H9 (cell line): ENCODE data around the gene MAPK12. TPM values are rescaled to one million over a fixed set of nuclear protein-coding genes. Genes with fewer than 3 reads are reported as not detected.

Source experiments
- DNase-seq: peaks from one replicate; pipeline ENCODE4 v3.0.0-alpha.2; 2017
- H2AFZ ChIP-seq: one replicate; pipeline ENCODE4 v1.6.1; 2013; ENCODE audit warnings: mild to moderate bottlenecking, low read length, control low read depth, moderate library complexity
- H2AK5ac ChIP-seq: 2 replicates; pipeline ENCODE4 v1.6.1; 2013; ENCODE audit warnings: low read length, control low read depth, mixed read lengths; ENCODE audit not compliant: insufficient read length
- H2BK120ac ChIP-seq: one replicate; pipeline ENCODE4 v1.6.1; 2013; ENCODE audit warnings: low read depth, mild to moderate bottlenecking, low read length, control low read depth, inconsistent platforms; ENCODE audit not compliant: poor library complexity, severe bottlenecking
- H2BK12ac ChIP-seq: 2 replicates; pipeline ENCODE4 v1.6.1; 2013; ENCODE audit warnings: low read length, control low read depth, mixed read lengths, low read depth; ENCODE audit not compliant: insufficient read length
- H2BK15ac ChIP-seq: 2 replicates; pipeline ENCODE4 v1.6.1; 2013; ENCODE audit warnings: low read depth, low read length, control low read depth
- H2BK20ac ChIP-seq: one replicate; pipeline ENCODE4 v1.6.1; 2013; ENCODE audit warnings: low read depth, mild to moderate bottlenecking, low read length, control low read depth, inconsistent platforms; ENCODE audit not compliant: poor library complexity, severe bottlenecking
- H2BK5ac ChIP-seq: 2 replicates; pipeline ENCODE4 v1.6.1; 2013; ENCODE audit warnings: low read length, control low read depth, mixed read lengths; ENCODE audit not compliant: insufficient read length
- H3K14ac ChIP-seq: 2 replicates; pipeline ENCODE4 v1.6.1; 2013; ENCODE audit warnings: low read length, control low read depth; ENCODE audit not compliant: insufficient read depth
- H3K18ac ChIP-seq: 2 replicates; pipeline ENCODE4 v1.6.1; 2013; ENCODE audit warnings: low read depth, mild to moderate bottlenecking, mixed read lengths, low read length, control low read depth; ENCODE audit not compliant: insufficient read length
- H3K23ac ChIP-seq: 2 replicates; pipeline ENCODE4 v1.6.1; 2013; ENCODE audit warnings: low read length, control low read depth, mixed read lengths, low read depth; ENCODE audit not compliant: insufficient read length
- H3K23me2 ChIP-seq: 2 replicates; pipeline ENCODE4 v1.6.1; 2013; ENCODE audit warnings: low read depth, mild to moderate bottlenecking, mixed read lengths, low read length, control low read depth; ENCODE audit not compliant: insufficient read length, poor library complexity, severe bottlenecking
- H3K27ac ChIP-seq: 2 replicates; pipeline ENCODE4 v1.5.1; 2013; ENCODE audit warnings: low read length, control low read depth, mixed read lengths, low read depth; ENCODE audit not compliant: insufficient read length
- H3K27me3 ChIP-seq: 2 replicates; pipeline ENCODE4 v1.6.1; 2013; ENCODE audit warnings: low read length, control low read depth, inconsistent platforms; ENCODE audit not compliant: insufficient read depth
- H3K4ac ChIP-seq: 2 replicates; pipeline ENCODE4 v1.6.1; 2013; ENCODE audit warnings: low read depth, mild to moderate bottlenecking, control low read depth, inconsistent platforms, low read length, moderate library complexity
- H3K4me1 ChIP-seq: 2 replicates; pipeline ENCODE4 v1.6.1; 2013; ENCODE audit warnings: low read length, control low read depth, inconsistent platforms; ENCODE audit not compliant: insufficient read depth
- H3K4me2 ChIP-seq: 2 replicates; pipeline ENCODE4 v1.6.1; 2013; ENCODE audit warnings: low read length, control low read depth, mixed read lengths; ENCODE audit not compliant: insufficient read length, insufficient read depth
- H3K56ac ChIP-seq: 2 replicates; pipeline ENCODE4 v1.6.1; 2013; ENCODE audit warnings: low read depth, mild to moderate bottlenecking, mixed read lengths, low read length, control low read depth; ENCODE audit not compliant: insufficient read length
- H3K79me1 ChIP-seq: 2 replicates; pipeline ENCODE4 v1.6.1; 2013; ENCODE audit warnings: low read depth, mild to moderate bottlenecking, moderate library complexity, low read length, control low read depth, inconsistent platforms; ENCODE audit not compliant: insufficient read depth, poor library complexity, severe bottlenecking
- H3K79me2 ChIP-seq: 2 replicates; pipeline ENCODE4 v1.6.1; 2013; ENCODE audit warnings: low read length, control low read depth, inconsistent platforms; ENCODE audit not compliant: insufficient read depth
- H3K9ac ChIP-seq: 2 replicates; pipeline ENCODE4 v1.6.1; 2013; ENCODE audit warnings: low read length, control low read depth, mixed read lengths; ENCODE audit not compliant: insufficient read length; ENCODE audit errors: extremely low read depth
- H3K9me3 ChIP-seq: one replicate; pipeline ENCODE4 v1.6.1; 2013; ENCODE audit warnings: low read depth, low read length, inconsistent platforms; ENCODE audit not compliant: control insufficient read depth
- H3T11ph ChIP-seq: one replicate; pipeline ENCODE4 v1.6.1; 2013; ENCODE audit warnings: mild to moderate bottlenecking, low read length, control low read depth, inconsistent platforms
- H4K20me1 ChIP-seq: one replicate; pipeline ENCODE4 v1.6.1; 2013; ENCODE audit not compliant: control insufficient read depth, insufficient read length, insufficient read depth
- H4K5ac ChIP-seq: 2 replicates; pipeline ENCODE4 v1.6.1; 2013; ENCODE audit warnings: low read depth, mild to moderate bottlenecking, mixed read lengths, low read length, control low read depth; ENCODE audit not compliant: insufficient read length
- H4K8ac ChIP-seq: replicated peaks from 2 replicates; pipeline ENCODE4 v1.6.1; 2013; ENCODE audit warnings: low read length, control low read depth, mixed read lengths, low read depth; ENCODE audit not compliant: insufficient read length
- H4K91ac ChIP-seq: 2 replicates; pipeline ENCODE4 v1.6.1; 2013; ENCODE audit warnings: low read depth, mild to moderate bottlenecking, moderate library complexity, mixed read lengths, low read length, control low read depth; ENCODE audit not compliant: insufficient read length
- H3K27ac Mint-ChIP-seq, 3 experiments: 2 replicates in 2 of 3; 3 replicates in 1 of 3; pipeline ENCODE4 v1.8.0; 2020 to 2021; ENCODE audit warnings: mixed read lengths in 3 of 3, mild to moderate bottlenecking in 1 of 3, moderate library complexity in 1 of 3
- H3K27me3 Mint-ChIP-seq: 2 replicates; pipeline ENCODE4 v1.8.0; 2021; ENCODE audit warnings: low read depth, mild to moderate bottlenecking, moderate library complexity, mixed read lengths
- H3K36me3 Mint-ChIP-seq, 3 experiments: 2 replicates in 2 of 3; 3 replicates in 1 of 3; pipeline ENCODE4 v1.8.0; 2020 to 2021; ENCODE audit warnings: low read depth in 3 of 3, mixed read lengths in 3 of 3; ENCODE audit not compliant: insufficient read depth in 1 of 3
- H3K4me1 Mint-ChIP-seq, 2 experiments: 2 replicates each; pipeline ENCODE4 v1.8.0; 2020; ENCODE audit warnings: mixed read lengths in 2 of 2
- H3K4me3 Mint-ChIP-seq, 2 experiments: 2 replicates in 1 of 2; 3 replicates in 1 of 2; pipeline ENCODE4 v1.8.0; 2020 to 2021; ENCODE audit warnings: mild to moderate bottlenecking in 2 of 2, mixed read lengths in 2 of 2, moderate library complexity in 1 of 2
- H3K9me3 Mint-ChIP-seq, 2 experiments: 2 replicates in 1 of 2; 3 replicates in 1 of 2; pipeline ENCODE4 v1.8.0; 2020; ENCODE audit warnings: mild to moderate bottlenecking in 2 of 2, mixed read lengths in 2 of 2, moderate library complexity in 1 of 2
- CTCF ChIP-seq: fragments of 200-600 bp; sonication (generic); conservative IDR thresholded peaks from 3 replicates; pipeline ENCODE4 v1.8.0; 2021; ENCODE audit warnings: antibody characterized with exemption, mild to moderate bottlenecking
- WGBS: extraction: QIAGEN DNeasy Blood & Tissue Kit; methylation state at CpG from one replicate; pipeline ENCODE4 v1.1.7; 2013; ENCODE audit warnings: missing lambda C conversion rate, low lambda C conversion rate, mixed read lengths; ENCODE audit not compliant: insufficient read length; ENCODE audit errors: extremely low coverage; 5-methylcytosine and 5-hydroxymethylcytosine counted together
- total RNA-seq: library from RNA; stranded (reverse); gene quantifications from 2 replicates; pipeline ENCODE4 v1.2.1, GENCODE V29; 2021

MAPK12 gene
- total RNA-seq, 1 experiment from 2014 or later, result 31.3 TPM

GRCh38 chr22:50221410-50222300 lies 39.8 kb downstream of the MAPK12 start:
- no peak overlapping the region for H2BK120ac ChIP-seq
- DNase-seq, result no peak
- H4K91ac ChIP-seq, result no peak overlapping the region
- H2BK5ac ChIP-seq, result no peak overlapping the region
- peaks cover 3% of the 10 kb centered on the region for H4K20me1 ChIP-seq
- no peak overlapping the region for H2AK5ac ChIP-seq
- no peak overlapping the region for H3K56ac ChIP-seq
- no peaks in the 10 kb centered on the region for H3K9me3 ChIP-seq
- TF ChIP-seq CTCF, result peak; percentile 47
- H3K4ac ChIP-seq, result no peak overlapping the region
- H3K23ac ChIP-seq, result no peak overlapping the region
- Mint-ChIP-seq H3K9me3 (no peaks in the 10 kb centered on the region), H3K4me3 (no peak overlapping the region), H3K36me3 (peaks cover 17 to 67% (median 59%) of the 10 kb centered on the region in 3 experiments), H3K27me3 (no peaks in the 10 kb centered on the region), H3K27ac (peak overlapping the region in 1 of 3 experiments; percentile 35; a peak in 1 of 7 replicates), H3K4me1 (peaks cover 5 to 9% of the 10 kb centered on the region in 2 experiments)
- no peak overlapping the region for H3K4me2 ChIP-seq
- no peaks in the 10 kb centered on the region for H3K27me3 ChIP-seq
- H2BK20ac ChIP-seq, result no peak overlapping the region
- WGBS, result no CpG with 5 or more reads among the region's 19 CpGs
- no peak overlapping the region for H3K27ac ChIP-seq
- H3K14ac ChIP-seq, result no peak overlapping the region
- H4K5ac ChIP-seq, result no peak overlapping the region
- H3K9ac ChIP-seq, result no peak overlapping the region
- no peaks in the 10 kb centered on the region for H3K23me2 ChIP-seq
- no peak overlapping the region for H2BK15ac ChIP-seq
- H2AFZ ChIP-seq, result no peak overlapping the region
- no peak overlapping the region for H3K18ac ChIP-seq
- H3K79me2 ChIP-seq, result no peaks in the 10 kb centered on the region
- H3K79me1 ChIP-seq, result no peaks in the 10 kb centered on the region
- no peak overlapping the region for H4K8ac ChIP-seq
- no peak overlapping the region for H3T11ph ChIP-seq
- no peak overlapping the region for H2BK12ac ChIP-seq
- H3K4me1 ChIP-seq, result no peaks in the 10 kb centered on the region
